ENCODE results near the gene ZBED2.
"Not testable (repeated sequence)": the region's sequence is repeated elsewhere in the genome, so short reads cannot be mapped to it uniquely, and the experiment has no call there.

The ZBED2 gene, protein sequence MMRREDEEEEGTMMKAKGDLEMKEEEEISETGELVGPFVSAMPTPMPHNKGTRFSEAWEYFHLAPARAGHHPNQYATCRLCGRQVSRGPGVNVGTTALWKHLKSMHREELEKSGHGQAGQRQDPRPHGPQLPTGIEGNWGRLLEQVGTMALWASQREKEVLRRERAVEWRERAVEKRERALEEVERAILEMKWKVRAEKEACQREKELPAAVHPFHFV

GRCh38 chr3:111595232-111595631, at the start of gene ZBED2:
ZBED2 (minus strand) TSS chr3:111595346; CDS start chr3:111594201, 1,145 bp downstream.
- peak; percentile 26 to 30 for ATAC-seq

- no peak for ATAC-seq
Measured at GRCh38 chr3:111639316-111639715, 44.2 kb upstream of the ZBED2 start.

- no peak for ATAC-seq
Measured at GRCh38 chr3:111636366-111636885, 41.3 kb upstream of the ZBED2 start.

GRCh38 chr3:111635403-111635802, 40.3 kb upstream of the ZBED2 start:
- ATAC-seq, result no peak

DNA sequence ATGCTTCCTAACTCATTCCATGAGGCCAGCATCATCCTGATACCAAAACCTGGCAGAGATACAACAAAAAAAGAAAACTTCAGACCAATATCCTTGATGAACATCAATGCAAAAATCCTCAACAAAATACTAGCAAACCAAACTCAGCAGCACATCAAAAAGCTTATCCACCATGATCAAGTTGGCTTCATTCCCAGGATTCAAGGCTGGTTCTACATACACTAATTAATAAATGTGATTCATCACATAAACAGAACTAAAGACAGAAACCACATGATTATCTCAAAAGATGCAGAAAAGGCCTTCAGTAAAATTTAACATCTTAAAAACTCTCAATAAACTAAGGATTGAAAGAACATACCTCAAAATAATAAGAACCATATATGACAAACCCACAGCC, 35.5 kb upstream of the ZBED2 start:
- ATAC-seq, result not testable (repeated sequence)

DNA sequence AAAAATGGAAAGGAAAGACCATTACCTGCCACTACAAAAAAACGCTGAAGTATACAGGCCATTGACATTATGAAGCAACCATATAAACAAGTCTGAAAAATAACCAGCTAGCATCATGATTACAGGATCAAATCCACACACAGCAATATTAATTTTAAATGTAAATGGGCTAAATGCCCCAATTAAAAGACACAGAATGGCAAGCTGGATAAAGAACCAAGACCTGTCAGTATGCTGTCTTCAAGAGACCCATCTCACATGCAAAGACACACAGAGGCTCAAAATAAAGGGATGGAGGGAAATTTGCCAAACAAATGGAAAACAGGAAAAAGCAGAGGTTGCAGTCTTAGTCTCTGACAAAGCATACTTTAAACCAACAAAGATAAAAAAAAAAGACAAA, 33.9 kb upstream of the ZBED2 start:
- ATAC-seq, result not testable (repeated sequence)

- no peak for ATAC-seq
Measured at GRCh38 chr3:111627092-111627491, 31.9 kb upstream of the ZBED2 start.

DNA sequence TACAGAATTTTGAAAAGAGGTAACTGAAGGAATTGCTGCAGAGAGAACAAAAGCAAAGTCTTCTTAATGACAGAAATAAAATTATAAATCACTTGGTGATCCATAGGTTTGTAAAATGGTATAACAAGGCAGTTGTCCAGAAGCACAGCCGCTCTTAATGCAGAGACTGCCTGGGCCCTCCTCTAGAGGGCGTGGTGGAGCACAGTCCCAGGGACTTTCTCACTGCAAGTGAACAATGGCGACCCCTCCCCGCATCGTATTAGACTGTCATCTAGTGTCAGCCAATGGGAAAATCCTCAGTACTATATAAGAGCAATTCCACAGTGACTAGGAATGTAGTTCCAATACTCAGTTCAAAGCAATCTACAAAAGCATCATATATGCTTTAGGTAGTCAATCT, 26.4 kb upstream of the ZBED2 start:
- ATAC-seq, result no peak

- ATAC-seq, result no peak
Measured at GRCh38 chr3:111619833-111620232, 24.7 kb upstream of the ZBED2 start.

DNA sequence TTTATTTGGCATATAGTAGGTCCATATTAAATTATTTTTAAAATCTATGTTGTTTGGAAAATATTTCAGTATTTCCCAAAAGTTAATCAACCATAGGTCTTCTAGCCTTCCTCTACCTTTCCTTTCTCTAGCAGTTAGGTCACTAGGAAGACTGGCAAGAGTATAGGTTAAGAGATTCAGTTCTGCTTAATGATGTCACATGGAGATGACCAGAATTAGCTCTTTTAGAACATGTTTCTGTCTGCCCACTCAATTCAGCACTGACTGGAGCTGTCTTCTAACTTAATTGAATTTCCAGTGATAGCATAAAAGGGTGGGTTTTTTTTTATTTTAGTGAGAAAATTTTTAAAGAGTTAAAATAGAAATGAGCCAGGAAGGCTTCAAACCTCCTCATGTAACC, 23.8 kb upstream of the ZBED2 start:
- no peak for ATAC-seq

GRCh38 chr3:111617912-111618601, 22.9 kb upstream of the ZBED2 start:
- no peak for ATAC-seq

DNA sequence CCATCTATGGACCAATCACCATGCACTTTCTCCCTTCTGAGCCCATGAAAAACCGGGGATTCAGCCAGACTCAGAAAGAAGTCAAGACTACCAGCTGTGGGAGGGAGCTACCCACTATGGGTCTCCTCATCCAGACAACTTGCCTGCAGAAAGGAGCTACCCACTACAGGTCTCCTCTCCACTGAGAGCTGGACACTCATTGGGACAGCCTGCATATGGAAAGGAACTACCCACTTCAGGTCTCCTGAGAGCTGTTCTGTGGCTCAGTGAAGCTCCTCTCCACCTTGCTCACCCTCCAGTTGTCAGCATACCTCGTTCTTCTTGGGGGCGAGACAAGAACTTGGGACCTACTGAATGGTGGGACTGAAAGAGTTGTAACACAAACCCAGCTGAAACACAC, 22.3 kb upstream of the ZBED2 start:
- ATAC-seq, result no peak

DNA sequence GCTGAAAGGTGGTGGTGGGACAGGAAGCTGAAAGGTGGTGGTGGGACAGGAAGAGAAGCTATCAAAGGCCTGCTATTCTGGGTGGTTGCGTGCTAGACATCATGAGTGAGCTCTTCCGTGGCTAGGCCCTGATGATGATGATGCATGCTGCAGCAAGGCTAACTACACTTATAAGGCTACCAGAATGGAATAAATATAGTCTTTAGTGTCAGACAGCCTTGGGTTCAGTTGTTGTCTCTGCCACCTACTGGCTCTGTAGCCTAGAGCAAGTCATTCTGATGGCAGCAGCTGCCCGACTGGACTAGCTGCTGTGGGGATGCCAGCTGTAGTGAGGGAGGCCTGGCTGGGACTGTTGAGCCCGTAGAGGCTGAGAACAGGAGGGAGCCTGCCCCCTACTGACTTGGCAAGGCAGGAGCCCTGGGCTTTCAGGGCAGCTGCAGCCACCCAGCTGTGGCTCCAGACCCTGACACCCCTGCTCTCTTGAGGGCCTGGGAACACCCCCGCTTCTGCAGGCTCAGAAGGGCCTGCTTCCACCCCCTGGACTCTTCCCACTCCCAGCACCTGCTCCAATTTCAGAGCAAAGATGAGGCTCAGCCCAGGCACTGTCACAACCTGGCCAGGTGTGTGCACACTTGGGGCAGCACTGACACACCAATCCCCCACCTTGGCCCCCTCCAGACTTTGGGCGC, 21.4 kb upstream of the ZBED2 start:
- ATAC-seq, result peak; percentile 93

DNA sequence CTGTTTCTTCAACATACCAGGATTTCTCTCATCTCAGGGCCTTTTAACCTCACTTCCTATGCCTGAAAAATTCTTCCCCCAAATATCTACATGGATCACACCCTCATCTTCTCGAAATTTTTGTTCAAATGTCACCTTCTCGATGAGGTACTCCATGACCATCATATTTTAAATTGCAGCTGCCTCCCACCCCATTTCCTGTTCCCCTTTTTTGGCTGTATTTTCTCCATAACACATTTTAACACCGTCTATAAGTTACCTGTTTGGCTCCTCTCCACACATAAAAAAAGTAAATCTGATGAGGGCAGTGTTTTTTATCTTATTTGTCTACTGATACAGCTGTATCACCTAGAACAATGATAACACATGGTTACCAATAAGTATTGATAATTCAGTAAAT, 20.7 kb upstream of the ZBED2 start:
- ATAC-seq, result no peak

DNA sequence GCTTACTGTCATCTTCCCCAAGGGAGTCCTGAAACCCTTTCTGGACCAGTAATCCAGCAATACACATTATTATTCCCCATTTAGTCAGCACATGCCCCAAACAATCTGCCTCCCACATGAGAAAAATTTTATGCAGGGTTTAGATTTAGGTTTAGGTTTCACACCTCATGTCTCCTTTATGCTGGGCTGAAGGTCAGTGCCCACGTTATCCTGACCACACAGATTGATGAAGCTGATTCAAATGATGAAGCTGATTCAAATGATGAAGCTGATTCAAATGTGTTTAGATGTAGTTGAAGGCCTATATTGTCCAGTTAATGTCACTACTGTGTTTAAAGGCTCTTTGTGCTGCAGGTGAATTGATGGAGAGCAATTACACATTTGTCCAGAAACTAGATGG, 18.1 kb upstream of the ZBED2 start:
- no peak for ATAC-seq

DNA sequence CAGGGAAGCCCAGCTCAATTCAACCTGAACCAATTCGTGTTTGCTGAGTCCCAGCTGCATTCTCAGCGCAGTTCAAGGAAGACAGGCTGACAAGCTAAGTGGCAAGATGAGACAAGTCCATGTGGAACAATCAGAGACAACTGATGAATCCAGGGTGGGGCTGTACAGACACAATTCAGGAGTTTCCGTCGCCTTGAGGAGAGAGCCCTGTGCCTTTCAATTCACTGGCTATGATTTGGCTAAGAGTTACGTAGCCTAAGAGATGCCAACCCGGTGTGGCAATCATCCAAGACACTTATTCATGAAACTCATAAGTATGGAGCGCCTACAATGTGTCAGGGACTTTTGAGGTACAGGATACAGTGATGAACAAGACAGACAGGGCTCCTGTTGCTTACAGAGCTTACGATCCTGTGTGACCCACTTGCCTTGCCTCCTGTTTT, 15.5 kb upstream of the ZBED2 start:
- peak; percentile 15 to 29 for ATAC-seq

GRCh38 chr3:111610189-111610588, 15.0 kb upstream of the ZBED2 start:
- ATAC-seq, result peak; percentile 76 to 78

GRCh38 chr3:111609700-111610099, 14.6 kb upstream of the ZBED2 start:
- no peak for ATAC-seq

GRCh38 chr3:111608383-111608782, 13.2 kb upstream of the ZBED2 start:
- ATAC-seq, result peak; percentile 46 to 54

DNA sequence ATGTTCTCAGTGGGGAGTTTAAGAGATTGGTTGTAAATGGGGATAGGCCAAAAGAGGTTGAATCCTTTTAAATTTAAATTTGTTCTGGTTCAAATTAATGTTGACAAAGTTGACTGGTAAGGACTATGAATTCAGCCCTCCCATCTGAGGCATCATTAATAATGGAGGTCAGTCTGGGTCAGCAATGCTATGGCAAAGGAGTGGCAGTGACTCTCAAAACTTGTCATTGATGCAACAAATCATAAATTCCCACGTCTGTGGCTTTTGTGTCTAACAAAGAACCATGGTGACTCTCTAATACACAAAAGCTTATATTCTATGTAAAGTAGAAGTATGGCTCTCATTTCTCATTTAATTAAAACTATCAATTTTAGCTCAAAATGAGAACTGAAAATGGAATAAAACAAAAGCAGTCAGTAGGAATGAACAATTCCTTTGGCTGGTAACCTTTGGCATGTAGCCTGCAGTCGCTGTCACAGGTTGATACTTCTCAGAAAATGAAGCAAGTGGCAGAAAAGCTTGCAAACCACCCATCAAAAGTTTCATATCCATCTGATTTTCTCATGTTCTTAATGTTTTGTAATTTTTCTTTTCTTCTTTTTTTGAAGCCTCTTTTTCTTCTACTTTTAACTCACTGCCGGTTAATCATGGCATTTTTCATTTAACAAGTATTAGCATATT, 12.2 kb upstream of the ZBED2 start:
- ATAC-seq, result no peak

DNA sequence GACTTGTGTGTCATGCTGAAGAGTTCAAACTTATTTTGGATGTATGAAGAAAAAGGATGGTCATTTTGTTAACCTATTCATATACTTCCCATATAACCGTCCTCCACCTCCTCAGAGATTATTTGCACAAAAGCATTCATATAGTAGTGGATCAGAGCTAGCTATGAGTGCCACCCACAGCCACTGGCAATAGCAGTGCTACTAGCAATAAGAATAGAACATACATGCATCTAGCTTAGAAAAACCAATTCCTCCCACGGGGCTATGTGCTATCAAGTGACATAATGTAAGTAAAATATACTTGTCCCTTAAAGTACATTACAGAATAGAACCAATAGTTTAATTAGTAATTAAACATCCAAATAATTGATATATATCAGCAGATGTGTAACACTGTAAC, 10.3 kb upstream of the ZBED2 start:
- no peak for ATAC-seq

- peak; percentile 36 to 38 for ATAC-seq
Measured at GRCh38 chr3:111605018-111605417, 9.9 kb upstream of the ZBED2 start.

GRCh38 chr3:111604119-111604518, 9.0 kb upstream of the ZBED2 start:
- ATAC-seq, result peak; percentile 12 to 31

Measured in activated CD4-positive, CD25-positive, alpha-beta regulatory T cell treated with anti-CD3 and anti-CD28 coated beads, Interleukin-2, amount 50 U/mL, for 24 hours (primary cell).